ENCODE data around the gene FOCAD. TPM values are rescaled to one million over a fixed set of nuclear protein-coding genes. Genes with fewer than 3 reads are reported as not detected.

Gene FOCAD
- total RNA-seq, 1 experiment from 2014 or later = 43.3 TPM

- H2BK12ac ChIP-seq (ENCODE audit: insufficient read length, low read depth, low read length) = no peak within 1 kb of the TSS
- Mint-ChIP-seq H3K4me3 (peak within 1 kb of the TSS; percentile 50 to 65), H3K36me3 (ENCODE audit: insufficient read depth in 1 of 3, low read depth in 3 of 3) (no peaks in the 10 kb centered on the region), H3K9me3 (no peaks in the 10 kb centered on the region; a peak in 1 of 5 replicates), H3K27ac (no peak within 1 kb of the TSS; a peak in 1 of 7 replicates), H3K4me1 (peaks cover 3 to 6% of the 10 kb centered on the region in 2 experiments; a peak in 2 of 4 replicates), H3K27me3 (ENCODE audit: low read depth) (peaks cover 13% of the 10 kb centered on the region)
- peak within 1 kb of the TSS; percentile 51 for H3K18ac ChIP-seq (ENCODE audit: insufficient read length, low read depth, low read length)
- no peak within 1 kb of the TSS for H3K23ac ChIP-seq (ENCODE audit: insufficient read length, low read depth, low read length)
- no peak within 1 kb of the TSS for H2BK5ac ChIP-seq (ENCODE audit: insufficient read length, low read length)
- H2BK15ac ChIP-seq (ENCODE audit: low read depth, low read length) = no peak within 1 kb of the TSS
- no peak within 1 kb of the TSS for H2BK120ac ChIP-seq (ENCODE audit: low read depth, low read length, poor library complexity, severe bottlenecking)
- peak within 1 kb of the TSS; percentile 53 for H3K4me2 ChIP-seq (ENCODE audit: insufficient read depth, insufficient read length, low read length)
- no peak within 1 kb of the TSS for H4K91ac ChIP-seq (ENCODE audit: insufficient read length, low read depth, low read length)
- peaks cover 6% of the 10 kb centered on the region for H3K23me2 ChIP-seq (ENCODE audit: insufficient read length, low read depth, low read length, poor library complexity, severe bottlenecking)
- peak; percentile 73 for DNase-seq
- H4K5ac ChIP-seq (ENCODE audit: insufficient read length, low read depth, low read length) = no peak within 1 kb of the TSS
- H3K4ac ChIP-seq (ENCODE audit: low read depth, low read length) = no peak within 1 kb of the TSS
- TF ChIP-seq CTCF (conservative IDR thresholded peaks at IDR 0.05) = no peak
- peak within 1 kb of the TSS; percentile 49 for H2AFZ ChIP-seq (ENCODE audit: low read length)
- no peak within 1 kb of the TSS for H3K56ac ChIP-seq (ENCODE audit: insufficient read length, low read depth, low read length)
- no peak within 1 kb of the TSS for H3K9ac ChIP-seq (ENCODE audit: extremely low read depth, insufficient read length, low read length)
- H3K9me3 ChIP-seq (ENCODE audit: control insufficient read depth, low read depth, low read length) = no peaks in the 10 kb centered on the region
- H4K20me1 ChIP-seq (ENCODE audit: control insufficient read depth, insufficient read depth, insufficient read length) = no peaks in the 10 kb centered on the region
- H4K8ac ChIP-seq (replicated peaks; ENCODE audit: insufficient read length, low read depth, low read length) = no peak within 1 kb of the TSS
- no peak within 1 kb of the TSS; the same call in 1 of the 2 replicates for H3K14ac ChIP-seq (ENCODE audit: insufficient read depth, low read length)
- no peaks in the 10 kb centered on the region; the same call in 1 of the 2 replicates for H3K4me1 ChIP-seq (ENCODE audit: insufficient read depth, low read length)
- no peaks in the 10 kb centered on the region for H3K79me1 ChIP-seq (ENCODE audit: insufficient read depth, low read depth, low read length, poor library complexity, severe bottlenecking)
- no CpG with 5 or more reads among the region's 46 CpGs for WGBS (ENCODE audit: extremely low coverage, insufficient read length, low lambda C conversion rate)
- no peak within 1 kb of the TSS for H3T11ph ChIP-seq (ENCODE audit: low read length)
- H2BK20ac ChIP-seq (ENCODE audit: low read depth, low read length, poor library complexity, severe bottlenecking) = no peak within 1 kb of the TSS
- no peaks in the 10 kb centered on the region for H3K79me2 ChIP-seq (ENCODE audit: insufficient read depth, low read length)
- H3K27me3 ChIP-seq (ENCODE audit: insufficient read depth, low read length) = no peaks in the 10 kb centered on the region
- no peak within 1 kb of the TSS for H3K27ac ChIP-seq (ENCODE audit: insufficient read length, low read depth, low read length)
- no peak within 1 kb of the TSS for H2AK5ac ChIP-seq (ENCODE audit: insufficient read length, low read length)
Observed at GRCh38 chr9:21031091-21031807, 347.2 kb downstream of the FOCAD start, which contains the start of gene HACD4. Gene HACD4, minus strand, starts transcription at chr9:21031640. Its CDS starts 50 bp downstream, at chr9:21031590.
